Lung (tissue), 12 donors: ENCODE data around the gene PRR5L. TPM values are rescaled to one million over a fixed set of nuclear protein-coding genes. Genes with fewer than 3 reads are reported as not detected.

ENCODE experiments used
- ATAC-seq: fragments of 200-7000 bp; cut with Tn5 transposase; one replicate; pipeline ENCODE4 v1.9.1; 2020; ENCODE audit warnings: moderate number of reproducible peaks; ENCODE audit not compliant: insufficient read depth, low FRiP score
- DNase-seq, 3 donors: peaks; one replicate each; pipeline ENCODE4 v3.0.0-alpha.2; 2013 to 2017
- H3K27ac ChIP-seq, 2 donors: one replicate each; pipeline ENCODE4 v1.5.1; 2013; ENCODE audit warnings: mild to moderate bottlenecking in 2 of 2, moderate library complexity in 2 of 2, control low read depth in 1 of 2, inconsistent platforms in 1 of 2, low read depth in 1 of 2, low read length in 1 of 2
- H3K27me3 ChIP-seq, 3 donors: one replicate each; pipeline ENCODE4 v1.5.1; 2013; ENCODE audit warnings: low read length in 2 of 3; ENCODE audit not compliant: control insufficient read depth in 3 of 3, insufficient read depth in 3 of 3
- H3K36me3 ChIP-seq, 4 donors: one replicate each; pipeline ENCODE4 v1.5.1; 2013; ENCODE audit warnings: low read length in 4 of 4, mild to moderate bottlenecking in 1 of 4, moderate library complexity in 1 of 4; ENCODE audit not compliant: control insufficient read depth in 4 of 4, insufficient read depth in 4 of 4
- H3K4me1 ChIP-seq, 5 donors: one replicate each; pipeline ENCODE4 v1.5.1; 2013; ENCODE audit warnings: low read length in 5 of 5, mild to moderate bottlenecking in 2 of 5, moderate library complexity in 1 of 5; ENCODE audit not compliant: control insufficient read depth in 5 of 5, insufficient read depth in 5 of 5
- H3K4me3 ChIP-seq: one replicate; pipeline ENCODE4 v1.5.1; 2013; ENCODE audit warnings: mild to moderate bottlenecking, control low read depth, moderate library complexity
- H3K9ac ChIP-seq, 2 donors: one replicate each; pipeline ENCODE4 v1.5.1; 2013; ENCODE audit warnings: low read length in 2 of 2, control low read depth in 1 of 2; ENCODE audit not compliant: insufficient read depth in 1 of 2
- H3K9me3 ChIP-seq, 4 donors: one replicate each; pipeline ENCODE4 v1.5.1; 2013; ENCODE audit warnings: low read length in 3 of 4, mild to moderate bottlenecking in 1 of 4, moderate library complexity in 1 of 4; ENCODE audit not compliant: control insufficient read depth in 4 of 4, insufficient read depth in 3 of 4
- CTCF ChIP-seq: IDR thresholded peaks from 2 replicates; pipeline ENCODE4 v1.5.1; 2012; ENCODE audit warnings: mild to moderate bottlenecking; ENCODE audit errors: control extremely low read depth, extremely low read depth
- WGBS, 2 donors: extraction: QIAGEN DNeasy Blood & Tissue Kit; methylation state at CpG; one replicate each; pipeline ENCODE4 v1.1.7; 2013; 5-methylcytosine and 5-hydroxymethylcytosine counted together
- polyA plus RNA-seq, 2 donors: library from polyadenylated mRNA; stranded (reverse); fragments of 200-250 nt; gene quantifications; one replicate each; pipeline ENCODE4 v1.2.1, GENCODE V29; 2013
- total RNA-seq, 2 donors: library from RNA; depleted of rRNA in 1 of 2; stranded (reverse); fragments of >200 nt in 1 of 2; gene quantifications; one replicate each; pipeline ENCODE4 v1.2.1, GENCODE V29; 2014 to 2021
- donor health status: control.
- donor health status: control.
- donor health status: Bipolar disorder and iron deficiency.
- donor health status: healthy.
- donor health status: DM: yes; HTN: yes; CAD: no.

PRR5L gene
- total and polyA plus RNA-seq, 4 donors: 6.3 to 27.5 (median 9.0) TPM

- TF ChIP-seq CTCF: no peak
- Histone ChIP-seq H3K4me3 (no peak overlapping the region), H3K9me3 (peaks cover 0 to 2% (median 0%) of the 10 kb centered on the region in 4 donors), H3K4me1 (peaks cover 0 to 11% (median 7%) of the 10 kb centered on the region in 5 donors), H3K9ac (no peak overlapping the region), H3K27ac (no peak overlapping the region), H3K36me3 (peaks cover 0 to 4% (median 2%) of the 10 kb centered on the region in 4 donors), H3K27me3 (no peaks in the 10 kb centered on the region)
- no peak for ATAC-seq
- DNase-seq: no peak
- WGBS, 2 donors: 29 to 71% methylated on average over 21 of the region's 21 CpGs
Observed at GRCh38 chr11:36400766-36401455, 104.8 kb downstream of the PRR5L start.

- DNase-seq (no peak), ATAC-seq (no peak)
- TF ChIP-seq CTCF: no peak
- H3K9ac ChIP-seq: no peak overlapping the region
- WGBS, 2 donors: 77 to 83% methylated on average over 11 of the region's 11 CpGs
- H3K36me3 ChIP-seq: peaks cover 0 to 4% (median 0%) of the 10 kb centered on the region in 4 donors
- peak overlapping the region in 1 of 2 donors; percentile 16 for H3K27ac ChIP-seq
- H3K27me3 ChIP-seq: no peaks in the 10 kb centered on the region
- no peak overlapping the region for H3K4me3 ChIP-seq
- H3K4me1 ChIP-seq: peaks cover 0 to 7% (median 4%) of the 10 kb centered on the region in 5 donors
- peaks cover 0 to 2% (median 0%) of the 10 kb centered on the region in 4 donors for H3K9me3 ChIP-seq
Observed at GRCh38 chr11:36402568-36403170, 106.6 kb downstream of the PRR5L start.

GRCh38 chr11:36403661-36404060 lies 107.6 kb downstream of the PRR5L start:
- H3K27ac ChIP-seq: no peak overlapping the region
- no peak overlapping the region for H3K9ac ChIP-seq
- TF ChIP-seq CTCF: no peak
- no peak overlapping the region for H3K4me3 ChIP-seq
- H3K27me3 ChIP-seq: no peaks in the 10 kb centered on the region
- no peaks in the 10 kb centered on the region for H3K9me3 ChIP-seq
- ATAC-seq (no peak), DNase-seq (no peak)
- WGBS, 2 donors: 91 to 92% methylated on average over 1 of the region's 1 CpG
- peaks cover 0 to 7% (median 4%) of the 10 kb centered on the region in 5 donors for H3K4me1 ChIP-seq
- peaks cover 0 to 4% (median 0%) of the 10 kb centered on the region in 4 donors for H3K36me3 ChIP-seq
